GM21447 (cell line): ENCODE results near the gene ZRANB1.

Experiments used
- ATAC-seq: cut with Tn5 transposase; IDR thresholded peaks from one replicate; pipeline ENCODE4 v1.9.1; 2021; ENCODE audit not compliant: unreplicated experiment

The ZRANB1 gene

GRCh38 chr10:125004571-125005311 lies 62.8 kb downstream of the ZRANB1 start:
- ATAC-seq, result no peak

- no peak for ATAC-seq
These were observed 63.6 kb downstream of the ZRANB1 start for GRCh38 chr10:125005312-125006187.

- no peak for ATAC-seq
These were observed 64.3 kb downstream of the ZRANB1 start for GRCh38 chr10:125006188-125006680.

- no peak for ATAC-seq
These were observed 65.1 kb downstream of the ZRANB1 start for GRCh38 chr10:125006921-125007426.

GRCh38 chr10:125007436-125007835 lies 65.5 kb downstream of the ZRANB1 start:
- ATAC-seq, result no peak

GRCh38 chr10:125008689-125009638 lies 67.0 kb downstream of the ZRANB1 start:
- ATAC-seq, result no peak

- no peak for ATAC-seq
These were observed 67.8 kb downstream of the ZRANB1 start for GRCh38 chr10:125009661-125010161.

GRCh38 chr10:125010362-125010761 lies 68.4 kb downstream of the ZRANB1 start:
- no peak for ATAC-seq

GRCh38 chr10:125011171-125011925 lies 69.4 kb downstream of the ZRANB1 start:
- no peak for ATAC-seq

GRCh38 chr10:125011926-125012705 lies 70.2 kb downstream of the ZRANB1 start:
- ATAC-seq, result no peak

GRCh38 chr10:125012851-125013528 lies 71.1 kb downstream of the ZRANB1 start:
- no peak for ATAC-seq

- ATAC-seq, result no peak
These were observed 71.6 kb downstream of the ZRANB1 start for GRCh38 chr10:125013529-125013872.

GRCh38 chr10:125014086-125014830 lies 72.3 kb downstream of the ZRANB1 start:
- ATAC-seq, result no peak

GRCh38 chr10:125014836-125015355 lies 73.0 kb downstream of the ZRANB1 start:
- ATAC-seq, result no peak

GRCh38 chr10:125015356-125015944 lies 73.5 kb downstream of the ZRANB1 start:
- no peak for ATAC-seq

- ATAC-seq, result no peak
These were observed 74.2 kb downstream of the ZRANB1 start for GRCh38 chr10:125016123-125016522.

GRCh38 chr10:125016611-125017202 lies 74.8 kb downstream of the ZRANB1 start:
- ATAC-seq, result no peak
